IMR-90 (cell line): Measurements from ENCODE around the gene DSCAML1. TPM values are rescaled to one million over a fixed set of nuclear protein-coding genes. Genes with fewer than 3 reads are reported as not detected.

Experiments
- ATAC-seq: fragments of 200-7000 bp; cut with Tn5 transposase; 2 replicates; pipeline ENCODE4 v1.9.1; 2020; ENCODE audit warnings: low read depth, mild to moderate bottlenecking, moderate library complexity
- BruUV-seq: library from RNA; stranded (reverse); fragments of 400-500 nt; replicated peaks from 2 replicates; lab custom pipeline; 2021; lab: Mats Ljungman, UMichigan
- CTCF ChIA-PET: fragments of 300-600 bp; formaldehyde crosslinking; extraction: SDS; loops from one replicate; lab custom pipeline; 2021; ENCODE audit warnings: antibody characterized with exemption; lab: Yijun Ruan, JAX
- POLR2A ChIA-PET: fragments of 300-600 bp; sonication (Branson Sonifier 250); formaldehyde crosslinking; loops from one replicate; lab custom pipeline; 2022; ENCODE audit warnings: antibody characterized with exemption; ENCODE audit not compliant: unreplicated experiment; lab: Charles Lee
- DNase-seq: peaks from one replicate; pipeline ENCODE4 v3.0.0; 2013
- H2AFZ ChIP-seq: replicated peaks from 2 replicates; pipeline ENCODE3; 2013; ENCODE audit warnings: low read length, mild to moderate bottlenecking; ENCODE audit not compliant: poor library complexity
- H2AK5ac ChIP-seq: 2 replicates; pipeline ENCODE4 v1.6.1; 2013; ENCODE audit warnings: low read depth, low read length, inconsistent platforms
- H2AK9ac ChIP-seq: replicated peaks from 2 replicates; pipeline ENCODE3; 2013; ENCODE audit warnings: mild to moderate bottlenecking, low read depth, low read length, moderate library complexity; ENCODE audit not compliant: poor library complexity
- H2BK120ac ChIP-seq: 2 replicates; pipeline ENCODE4 v1.6.1; 2013; ENCODE audit warnings: low read depth, low read length, inconsistent platforms
- H2BK15ac ChIP-seq: 3 replicates; pipeline ENCODE4 v1.6.1; 2013; ENCODE audit warnings: low read depth, low read length, inconsistent platforms
- H2BK20ac ChIP-seq: 2 replicates; pipeline ENCODE4 v1.6.1; 2013; ENCODE audit warnings: low read depth, mild to moderate bottlenecking, inconsistent platforms, low read length, moderate library complexity
- H2BK5ac ChIP-seq: 2 replicates; pipeline ENCODE4 v1.6.1; 2013; ENCODE audit warnings: mild to moderate bottlenecking, low read depth, low read length, inconsistent platforms; ENCODE audit not compliant: poor library complexity, severe bottlenecking
- H3K14ac ChIP-seq: replicated peaks from 2 replicates; pipeline ENCODE4 v1.6.1; 2013; ENCODE audit warnings: low read depth, low read length, inconsistent platforms
- H3K18ac ChIP-seq: 2 replicates; pipeline ENCODE4 v1.6.1; 2013; ENCODE audit warnings: low read depth, low read length, control low read depth
- H3K23ac ChIP-seq: 2 replicates; pipeline ENCODE4 v1.6.1; 2013; ENCODE audit warnings: low read depth, low read length, inconsistent platforms
- H3K27ac ChIP-seq: 2 replicates; pipeline ENCODE4 v1.5.1; 2013; ENCODE audit warnings: mild to moderate bottlenecking, control low read depth, low read length; ENCODE audit not compliant: insufficient read depth
- H3K27me3 ChIP-seq: 2 replicates; pipeline ENCODE4 v1.6.1; 2013; ENCODE audit warnings: low read length; ENCODE audit not compliant: control insufficient read depth, insufficient read depth
- H3K36me3 ChIP-seq: 2 replicates; pipeline ENCODE4 v1.6.1; 2013; ENCODE audit warnings: low read length, mixed read lengths; ENCODE audit not compliant: control insufficient read depth, insufficient read depth
- H3K4ac ChIP-seq: 2 replicates; pipeline ENCODE4 v1.6.1; 2013; ENCODE audit warnings: low read depth, low read length, inconsistent platforms
- H3K4me1 ChIP-seq: 2 replicates; pipeline ENCODE4 v1.6.1; 2013; ENCODE audit warnings: low read length, mixed read lengths; ENCODE audit not compliant: control insufficient read depth, insufficient read depth
- H3K4me2 ChIP-seq: 2 replicates; pipeline ENCODE4 v1.6.1; 2013; ENCODE audit warnings: low read depth, mild to moderate bottlenecking, control low read depth, low read length, moderate library complexity
- H3K4me3 ChIP-seq: 2 replicates; pipeline ENCODE4 v1.5.1; 2013; ENCODE audit warnings: low read depth, mild to moderate bottlenecking, control low read depth, low read length, moderate library complexity; ENCODE audit not compliant: insufficient read depth
- H3K56ac ChIP-seq: 2 replicates; pipeline ENCODE4 v1.6.1; 2013; ENCODE audit warnings: low read length, inconsistent platforms; ENCODE audit not compliant: insufficient read depth; ENCODE audit errors: extremely low read depth
- H3K79me1 ChIP-seq, 2 experiments: 2 replicates each; pipeline ENCODE4 v1.6.1; 2013; ENCODE audit warnings: low read length in 2 of 2, inconsistent platforms in 1 of 2, low read depth in 1 of 2
- H3K9ac ChIP-seq: 2 replicates; pipeline ENCODE4 v1.6.1; 2013; ENCODE audit warnings: low read depth, low read length, control low read depth
- H3K9me1 ChIP-seq: 2 replicates; pipeline ENCODE4 v1.6.1; 2013; ENCODE audit warnings: low read length, inconsistent platforms; ENCODE audit not compliant: insufficient read depth
- H3K9me3 ChIP-seq: 2 replicates; pipeline ENCODE4 v1.6.1; 2013; ENCODE audit warnings: low read length; ENCODE audit not compliant: control insufficient read depth, insufficient read depth
- H4K20me1 ChIP-seq: 2 replicates; pipeline ENCODE4 v1.6.1; 2013; ENCODE audit warnings: low read length, inconsistent platforms; ENCODE audit not compliant: insufficient read depth
- H4K5ac ChIP-seq: 2 replicates; pipeline ENCODE4 v1.6.1; 2013; ENCODE audit warnings: mild to moderate bottlenecking, low read depth, low read length, control low read depth
- H4K8ac ChIP-seq, 2 experiments: 2 replicates each; pipeline ENCODE4 v1.6.1; 2013; ENCODE audit warnings: low read depth in 2 of 2, low read length in 2 of 2, control low read depth in 1 of 2, inconsistent platforms in 1 of 2
- H4K91ac ChIP-seq: 2 replicates; pipeline ENCODE4 v1.6.1; 2013; ENCODE audit warnings: low read depth, low read length, inconsistent platforms; ENCODE audit not compliant: insufficient read depth
- BHLHE40 ChIP-seq: fragments of 150-350 bp; IDR thresholded peaks from 2 replicates; pipeline ENCODE4 v1.6.1; 2016; ENCODE audit warnings: mild to moderate bottlenecking, low read depth, low read length
- CEBPB ChIP-seq: IDR thresholded peaks from 2 replicates; pipeline ENCODE4 v1.6.1; 2012; ENCODE audit warnings: low read depth, low read length, improper control_type of control experiment
- CHD1 ChIP-seq: IDR thresholded peaks from 2 replicates; pipeline ENCODE4 v1.6.1; 2012; ENCODE audit warnings: low read depth, low read length, improper control_type of control experiment
- CTCF ChIP-seq: conservative IDR thresholded peaks from 2 replicates; pipeline ENCODE4 v1.5.1; 2012; ENCODE audit warnings: mild to moderate bottlenecking, low read depth, low read length, improper control_type of control experiment
- ELK1 ChIP-seq: fragments of 150-350 bp; IDR thresholded peaks from 2 replicates; pipeline ENCODE4 v1.6.1; 2016; ENCODE audit warnings: low read depth, mild to moderate bottlenecking, low read length, moderate library complexity, borderline replicate concordance
- FOS ChIP-seq: fragments of 150-350 bp; IDR thresholded peaks from 2 replicates; pipeline ENCODE4 v1.6.1; 2016; ENCODE audit warnings: low read depth, low read length
- MAFK ChIP-seq: IDR thresholded peaks from 2 replicates; pipeline ENCODE4 v1.6.1; 2012; ENCODE audit warnings: low read depth, low read length, improper control_type of control experiment
- MAZ ChIP-seq: IDR thresholded peaks from 2 replicates; pipeline ENCODE4 v1.6.1; 2012; ENCODE audit warnings: low read depth, mild to moderate bottlenecking, low read length, improper control_type of control experiment, moderate library complexity, borderline replicate concordance
- MXI1 ChIP-seq: IDR thresholded peaks from 2 replicates; pipeline ENCODE4 v1.6.1; 2012; ENCODE audit warnings: low read depth, mild to moderate bottlenecking, low read length, moderate library complexity, borderline replicate concordance
- NFE2L2 ChIP-seq: fragments of 150-350 bp; IDR thresholded peaks from 2 replicates; pipeline ENCODE4 v1.6.1; 2016; ENCODE audit warnings: low read depth, mild to moderate bottlenecking, low read length
- POLR2A ChIP-seq: IDR thresholded peaks from 2 replicates; pipeline ENCODE4 v1.6.1; 2012; ENCODE audit warnings: mild to moderate bottlenecking, low read depth, low read length
- RAD21 ChIP-seq: IDR thresholded peaks from 2 replicates; pipeline ENCODE4 v1.6.1; 2012; ENCODE audit warnings: low read length, improper control_type of control experiment
- RCOR1 ChIP-seq: IDR thresholded peaks from 2 replicates; pipeline ENCODE4 v1.6.1; 2012; ENCODE audit warnings: mild to moderate bottlenecking, low read length, improper control_type of control experiment; ENCODE audit not compliant: insufficient replicate concordance
- RFX5 ChIP-seq: IDR thresholded peaks from 2 replicates; pipeline ENCODE4 v1.8.0; 2012; ENCODE audit warnings: low read depth, mild to moderate bottlenecking, low read length, moderate library complexity
- SMC3 ChIP-seq: fragments of 150-350 bp; IDR thresholded peaks from 2 replicates; pipeline ENCODE4 v1.6.1; 2016; ENCODE audit warnings: low read depth, mild to moderate bottlenecking, antibody characterized with exemption, low read length, moderate library complexity
- USF2 ChIP-seq: fragments of 150-350 bp; IDR thresholded peaks from 2 replicates; pipeline ENCODE4 v1.6.1; 2017; ENCODE audit warnings: mild to moderate bottlenecking, antibody characterized with exemption, low read length, low read depth
- WGBS, 2 experiments: methylation state at CpG; one replicate each; pipeline versions ENCODE4 v1.1.5 to v1.1.7; 2013; ENCODE audit warnings: missing lambda C conversion rate in 2 of 2; ENCODE audit not compliant: insufficient read length in 1 of 2; ENCODE audit errors: extremely low coverage in 2 of 2; 5-methylcytosine and 5-hydroxymethylcytosine counted together
- dilution Hi-C: fragments of 300-500 bp; cut with HindIII; formaldehyde crosslinking; loops from one replicate; pipeline ENCODE4 v1.14.3; 2018; ENCODE audit warnings: low sequenced_read_pairs; ENCODE audit not compliant: unreplicated experiment
- in situ Hi-C: fragments of 300-500 bp; cut with MboI; formaldehyde crosslinking; loops from 3 replicates; pipeline ENCODE4 v1.14.3; 2019; ENCODE audit warnings: low sequenced_read_pairs, inconsistent platforms, mixed read lengths
- intact Hi-C: fragments of 100-400 bp; cut with micrococcal nuclease; formaldehyde crosslinking; loops from 2 replicates; pipeline ENCODE4 v1.10.0; 2022
- polyA plus RNA-seq, 3 experiments: library from polyadenylated mRNA; depleted of rRNA; stranded (reverse); fragments of >200 nt; gene quantifications; 2 replicates each; pipeline ENCODE4 v1.2.3, GENCODE V29; 2012; ENCODE audit warnings: low replicate concordance in 1 of 3
- total RNA-seq: library from RNA; depleted of rRNA; stranded (reverse); fragments of >200 nt; gene quantifications from 2 replicates; pipeline ENCODE4 v1.2.3, GENCODE V29; 2012

The DSCAML1 gene
- total and polyA plus RNA-seq, 2 of the 4 experiments (the other 2 are of a cell fraction), result not detected

DNA sequence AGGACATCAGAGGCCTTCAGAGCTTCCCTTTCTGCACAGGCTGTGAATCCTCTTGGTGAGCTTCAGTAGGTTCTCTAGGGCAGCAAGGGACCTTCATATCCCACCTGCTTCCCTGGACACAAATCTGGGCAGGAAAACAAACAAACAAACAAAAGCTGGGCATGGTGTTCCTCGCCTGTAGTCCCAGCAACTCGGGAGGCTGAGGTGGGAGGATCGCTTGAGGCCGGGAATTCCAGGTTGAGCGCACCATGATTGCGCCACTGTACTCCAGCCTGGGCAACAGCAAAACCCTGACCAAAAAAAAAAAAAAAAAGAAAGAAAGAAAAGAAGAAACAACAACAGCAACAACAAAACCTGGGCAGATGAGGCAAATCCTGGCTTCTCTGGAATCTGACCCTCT lies 376.4 kb downstream of the DSCAML1 start:
- CTCF ChIA-PET, result no interaction called here

More for the DNA sequence above, 376.4 kb downstream of the DSCAML1 start:
- Histone ChIP-seq H3K9me3 (no peaks in the 10 kb centered on the region), H3K27me3 (peaks cover 19% of the 10 kb centered on the region), H2BK15ac (no peak overlapping the region), H2AK5ac (no peak overlapping the region), H3K9ac (no peak overlapping the region), H4K5ac (no peak overlapping the region), H3K4me1 (no peaks in the 10 kb centered on the region), H3K79me1 (no peaks in the 10 kb centered on the region), H3K4ac (no peak overlapping the region), H3K56ac (no peak overlapping the region), H3K14ac (no peak overlapping the region), H4K91ac (no peak overlapping the region), H4K8ac (no peak overlapping the region), H2AFZ (no peak overlapping the region), H3K36me3 (no peaks in the 10 kb centered on the region), H2BK5ac (no peak overlapping the region), H3K27ac (no peak overlapping the region), H2BK20ac (no peak overlapping the region), H3K9me1 (no peaks in the 10 kb centered on the region), H4K20me1 (no peaks in the 10 kb centered on the region), H3K18ac (no peak overlapping the region), H2BK120ac (no peak overlapping the region), H3K23ac (no peak overlapping the region), H3K4me2 (no peak overlapping the region), H2AK9ac (no peak overlapping the region), H3K4me3 (no peak overlapping the region)
- dilution Hi-C loops, result no loop called here
- intact Hi-C loops, result no loop called here
- DNase-seq (no peak), ATAC-seq (no peak)
- in situ Hi-C loops, result no loop called here
- TF ChIP-seq SMC3 (no peak), RAD21 (no peak), RFX5 (no peak), CHD1 (no peak), MXI1 (no peak), MAFK (no peak), POLR2A (no peak), USF2 (no peak), CEBPB (no peak), FOS (no peak), ELK1 (no peak), NFE2L2 (no peak), MAZ (no peak), CTCF (no peak), RCOR1 (no peak), BHLHE40 (no peak)
- no CpG with 5 or more reads among the region's 6 CpGs for WGBS, 2 experiments
- no TSS peak for BruUV-seq
- POLR2A ChIA-PET, result no interaction called here
